Measurements from ENCODE around the gene OR11A1.
"Not testable (repeated sequence)": the region's sequence is repeated elsewhere in the genome, so short reads cannot be mapped to it uniquely, and the experiment has no call there.

OR11A1 gene

DNA sequence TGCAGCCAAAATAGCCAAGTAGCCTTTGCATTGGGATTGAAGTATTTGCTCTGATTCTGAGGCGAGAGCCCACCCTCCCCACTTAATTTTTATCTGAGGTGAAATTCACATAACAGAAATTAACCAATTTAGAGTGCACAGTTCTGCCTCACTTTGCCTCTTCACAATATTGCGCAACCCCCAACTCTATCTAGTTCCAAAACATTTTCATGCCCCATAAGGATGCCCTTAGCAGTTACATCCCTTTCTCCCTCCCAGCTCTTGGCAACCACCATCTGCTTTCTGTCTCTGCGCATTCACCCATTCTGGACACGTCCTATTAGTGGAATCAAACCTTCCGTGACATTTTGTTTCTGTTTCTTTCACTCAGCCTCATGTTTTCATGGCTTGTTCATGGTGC, 21.9 kb upstream of the OR11A1 start:
- DNase-seq (ENCODE audit: low spot score): no peak

DNA sequence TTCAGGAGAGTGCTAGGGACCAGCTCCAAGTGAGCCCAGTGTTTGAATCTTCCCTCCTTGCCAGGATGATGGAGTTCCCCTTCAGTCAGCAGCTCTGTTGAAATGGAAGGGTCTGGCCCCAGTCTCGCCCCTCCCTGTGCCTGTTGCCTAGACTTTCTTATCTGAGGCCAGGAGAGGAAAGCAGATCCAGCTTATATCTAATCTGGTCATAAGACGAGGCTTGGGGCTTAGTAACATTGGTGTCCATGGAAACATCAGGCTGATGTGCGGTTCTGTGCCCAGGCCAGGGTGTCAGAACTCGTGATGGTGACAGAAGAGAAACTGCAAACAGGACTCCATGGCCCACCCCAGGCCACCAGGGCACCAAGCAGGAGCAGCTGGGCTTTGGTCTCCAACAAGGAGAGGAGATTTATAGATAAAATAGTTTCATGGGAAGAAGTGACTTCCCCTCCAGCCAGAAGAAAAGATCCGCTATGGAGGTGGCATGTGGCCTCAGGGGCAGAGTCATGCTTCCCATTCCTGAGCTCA, 21.1 kb upstream of the OR11A1 start:
- no peak for DNase-seq (ENCODE audit: low spot score)

DNA sequence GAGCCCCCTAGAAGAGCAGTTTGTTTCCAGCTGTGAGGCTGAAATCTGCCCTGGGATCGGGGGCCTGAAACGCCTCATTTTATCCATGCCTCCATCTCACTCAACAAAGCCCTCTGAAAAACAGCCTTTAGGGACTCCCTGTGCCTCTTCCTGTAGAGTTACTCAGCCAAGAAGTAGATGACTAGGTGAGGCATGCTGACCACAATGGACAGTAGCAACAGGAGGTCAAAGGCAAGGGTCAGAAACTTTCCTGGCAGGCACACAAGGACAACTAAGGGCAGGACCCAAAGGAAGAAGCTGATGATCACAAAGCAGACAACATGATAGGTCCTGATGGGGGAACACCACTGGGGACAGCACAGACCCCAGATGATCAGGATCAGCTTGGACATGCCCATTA, 18.1 kb upstream of the OR11A1 start:
- no peak for DNase-seq (ENCODE audit: low spot score)

DNA sequence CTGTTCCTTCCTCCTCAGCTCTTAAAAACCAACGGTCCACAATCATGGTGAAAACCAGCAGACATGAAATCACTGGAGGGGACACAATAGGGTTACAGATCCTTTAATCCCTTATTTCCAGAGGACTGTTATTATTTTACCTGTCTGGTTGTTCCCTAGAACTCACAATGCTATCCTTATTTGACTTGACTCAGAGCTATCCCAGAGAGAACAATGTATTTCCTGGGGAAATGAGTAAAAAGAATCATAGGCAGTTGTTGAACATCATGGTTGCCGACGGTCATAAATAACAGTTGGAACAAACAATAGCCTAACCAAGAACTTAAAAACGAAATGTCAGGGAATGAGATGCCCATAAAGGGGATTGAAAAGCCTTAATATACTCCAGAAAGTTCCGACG, 9.4 kb upstream of the OR11A1 start:
- no peak for DNase-seq (ENCODE audit: low spot score)

DNA sequence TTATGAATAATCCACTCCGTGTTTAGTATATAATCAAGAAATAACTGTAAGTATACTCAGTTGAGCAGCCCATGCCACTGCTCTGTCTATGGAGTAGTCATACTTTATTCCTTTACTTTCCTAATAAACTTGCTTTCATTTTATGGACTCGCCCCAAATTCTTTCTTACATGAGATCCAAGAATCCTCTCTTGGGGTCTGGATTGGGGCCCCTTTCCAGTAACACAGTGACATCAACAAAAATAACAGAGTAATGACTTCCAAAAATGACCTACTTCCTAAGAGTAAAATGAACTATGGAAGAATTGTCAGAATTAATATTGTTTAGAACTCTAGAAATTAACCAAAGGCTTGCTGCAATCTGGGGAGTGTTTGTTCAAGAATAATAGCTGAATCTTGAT, 8.9 kb upstream of the OR11A1 start:
- no peak for DNase-seq (ENCODE audit: low spot score)

DNA sequence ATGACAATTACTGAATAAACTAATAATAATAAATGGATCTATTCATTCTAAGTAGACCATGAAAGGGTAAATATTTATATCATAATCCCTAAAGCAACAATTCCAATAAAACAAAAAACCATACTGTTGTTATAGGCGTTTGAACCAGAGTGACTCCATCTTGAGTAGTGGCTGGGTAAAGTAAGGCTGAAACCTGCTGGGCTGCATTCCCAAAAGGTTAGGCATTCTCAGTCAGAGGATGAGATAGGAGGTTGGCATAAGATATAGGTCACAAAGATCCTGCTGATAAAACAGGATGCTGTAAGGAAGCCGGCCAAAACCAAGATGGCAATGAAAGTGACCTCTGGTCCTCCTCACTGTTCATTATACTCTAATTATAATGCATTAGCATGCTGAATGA, 8.4 kb upstream of the OR11A1 start:
- DNase-seq (ENCODE audit: low spot score): no peak

DNA sequence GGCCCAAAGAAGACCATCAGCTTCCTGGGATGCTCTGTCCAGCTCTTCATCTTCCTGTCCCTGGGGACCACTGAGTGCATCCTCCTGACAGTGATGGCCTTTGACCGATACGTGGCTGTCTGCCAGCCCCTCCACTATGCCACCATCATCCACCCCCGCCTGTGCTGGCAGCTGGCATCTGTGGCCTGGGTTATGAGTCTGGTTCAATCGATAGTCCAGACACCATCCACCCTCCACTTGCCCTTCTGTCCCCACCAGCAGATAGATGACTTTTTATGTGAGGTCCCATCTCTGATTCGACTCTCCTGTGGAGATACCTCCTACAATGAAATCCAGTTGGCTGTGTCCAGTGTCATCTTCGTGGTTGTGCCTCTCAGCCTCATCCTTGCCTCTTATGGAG, 5.2 kb upstream of the OR11A1 start:
- DNase-seq (ENCODE audit: low spot score): no peak

DNA sequence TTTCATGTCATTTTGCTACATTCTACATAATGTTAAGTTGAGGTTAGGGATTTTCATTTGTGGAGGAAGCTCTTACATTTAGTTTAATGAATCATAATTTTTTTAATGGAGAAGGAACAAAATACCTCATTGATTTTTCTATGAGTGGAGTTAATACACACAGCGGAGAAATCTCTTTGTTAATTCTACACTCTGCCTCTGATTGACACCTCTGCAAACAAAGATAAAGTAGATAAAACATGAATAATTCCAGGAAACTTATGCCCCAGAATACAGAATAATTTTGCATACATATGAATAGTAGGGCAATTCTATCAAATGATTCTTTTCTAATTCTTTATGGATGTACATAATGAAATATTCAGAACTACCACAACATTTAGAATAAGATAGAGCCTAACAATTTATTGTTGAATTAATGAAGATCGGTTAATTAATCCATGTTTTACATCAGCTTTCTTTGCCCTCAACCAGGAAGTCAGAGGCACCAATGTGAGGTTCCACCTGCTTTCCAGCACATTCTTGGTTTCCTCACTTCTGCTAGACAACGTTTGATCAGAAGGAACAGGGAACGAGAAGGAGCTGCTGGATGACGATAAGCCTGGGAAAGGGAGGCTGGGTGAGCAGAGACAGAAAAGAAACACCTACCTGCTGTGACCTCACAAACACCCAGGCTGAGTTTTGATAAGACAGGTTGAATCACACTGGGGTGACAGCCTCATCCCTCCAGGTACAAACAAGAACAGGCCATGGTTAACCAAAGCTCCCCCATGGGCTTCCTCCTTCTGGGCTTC, 4.3 kb upstream of the OR11A1 start:
- no peak for DNase-seq (ENCODE audit: low spot score)

DNA sequence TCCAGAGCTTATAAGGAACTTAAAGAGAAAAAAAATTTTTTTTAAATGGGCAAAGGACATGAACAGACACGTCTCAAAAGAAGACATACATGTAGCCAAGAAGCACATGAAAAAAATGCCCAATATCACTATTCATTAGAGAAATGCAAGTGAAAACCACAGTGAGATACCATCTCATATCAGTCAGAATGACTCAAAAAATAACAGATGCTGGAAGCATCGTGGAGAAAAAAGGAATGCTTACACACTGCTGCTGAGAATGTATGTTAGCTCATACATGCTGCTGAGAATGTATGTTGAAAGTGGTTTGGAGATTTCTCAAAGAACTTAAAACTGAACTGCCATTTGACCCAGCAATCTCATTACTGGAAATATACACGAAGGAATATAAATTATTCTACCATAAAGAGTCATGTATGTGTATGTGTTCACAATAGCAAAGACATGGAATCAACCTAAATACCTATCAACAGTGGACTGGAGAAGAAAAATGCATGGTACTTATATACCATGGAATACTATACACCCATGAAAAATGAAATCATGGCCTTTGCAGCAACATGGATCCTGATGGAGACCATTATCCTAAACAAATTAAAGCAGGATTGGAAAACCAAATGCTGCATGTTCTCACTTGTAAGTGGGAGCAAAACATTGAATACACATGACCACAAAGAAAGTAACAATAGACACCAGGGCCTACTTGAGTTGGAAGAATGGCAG, 5.2 kb downstream of the OR11A1 start:
- DNase-seq (ENCODE audit: low spot score): no peak

DNA sequence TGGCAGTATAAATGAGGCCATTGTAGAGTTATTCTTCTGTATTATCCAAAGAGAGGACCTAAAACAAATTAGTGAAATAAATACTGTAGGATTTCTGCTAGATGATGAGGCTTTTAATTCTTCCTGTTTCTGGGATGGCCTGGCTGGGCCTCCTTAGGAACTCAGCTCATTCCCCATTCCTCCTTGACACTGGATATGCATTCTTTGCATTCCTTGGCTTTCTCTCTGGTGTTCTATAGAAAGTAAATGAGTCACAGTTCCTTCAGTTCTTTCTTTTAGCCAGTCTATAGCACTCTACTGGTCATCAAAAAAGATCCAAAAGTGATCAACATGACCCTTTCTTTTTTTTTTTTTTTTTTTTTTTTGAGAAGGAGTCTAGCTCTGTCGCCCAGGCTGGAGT, 9.2 kb downstream of the OR11A1 start:
- DNase-seq (ENCODE audit: low spot score): no peak

DNA sequence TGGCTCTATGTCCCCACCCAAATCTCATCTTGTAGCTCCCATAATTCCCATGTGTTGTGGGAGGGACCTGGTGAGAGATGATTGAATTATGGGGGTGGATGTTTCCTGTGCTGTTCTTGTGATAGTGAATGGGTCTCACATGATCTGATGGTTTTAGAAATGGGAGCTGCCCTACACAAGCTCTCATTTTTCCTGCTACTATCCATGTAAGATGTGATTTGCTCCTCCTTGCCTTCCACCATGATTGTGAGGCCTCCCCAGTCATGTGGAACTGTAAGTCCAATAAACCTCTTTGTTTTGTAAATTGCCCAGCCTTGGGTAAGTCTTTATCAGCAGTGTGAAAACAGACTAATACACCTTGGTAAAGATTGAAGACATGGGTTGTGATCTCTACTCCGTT, 12.8 kb downstream of the OR11A1 start:
- not testable (repeated sequence) for DNase-seq (ENCODE audit: low spot score)

DNA sequence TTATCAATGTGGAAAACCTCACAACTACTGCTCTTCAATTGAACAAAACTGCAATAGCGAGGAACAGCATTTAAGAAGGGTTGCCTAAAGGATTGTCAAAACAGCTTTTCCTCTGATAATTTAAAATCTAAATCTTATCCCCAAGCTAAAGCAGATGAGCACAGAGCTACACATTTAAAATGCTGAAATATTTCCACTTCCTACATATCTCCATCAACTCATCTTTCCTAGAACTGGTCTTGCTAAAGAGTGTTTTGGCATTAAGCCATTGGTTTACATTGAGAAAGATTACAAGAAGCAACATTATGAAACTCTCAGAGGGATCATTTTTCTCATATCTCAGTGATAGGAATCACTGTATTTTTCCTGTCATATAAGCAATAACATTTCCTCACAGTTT, 14.2 kb downstream of the OR11A1 start:
- no peak for DNase-seq (ENCODE audit: low spot score)

DNA sequence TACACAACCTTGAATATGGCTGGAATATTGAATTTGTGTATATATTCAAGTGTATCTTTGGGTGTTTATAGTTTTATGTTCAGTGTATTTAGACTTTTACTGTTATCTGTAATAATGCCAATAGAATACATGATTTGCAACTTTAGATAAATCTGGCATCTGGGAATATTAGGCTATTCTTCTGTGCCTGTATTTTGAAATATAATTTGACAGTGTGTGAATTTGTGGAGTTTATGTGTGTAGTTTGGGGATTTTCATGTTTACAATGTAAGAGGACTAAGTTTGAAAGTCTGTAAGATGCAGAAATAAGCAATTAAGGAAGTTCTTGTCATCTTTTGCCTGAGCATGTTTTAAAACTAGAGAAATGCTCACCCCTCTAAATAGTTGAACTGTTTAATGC, 17.9 kb downstream of the OR11A1 start, which contains the start of gene OR10C1:
Gene OR10C1, plus strand, starts transcription at position 301 of the 400 bp plus-strand sequence. CDS start 710 bp downstream, outside the sequence.
- DNase-seq (ENCODE audit: low spot score): no peak

DNA sequence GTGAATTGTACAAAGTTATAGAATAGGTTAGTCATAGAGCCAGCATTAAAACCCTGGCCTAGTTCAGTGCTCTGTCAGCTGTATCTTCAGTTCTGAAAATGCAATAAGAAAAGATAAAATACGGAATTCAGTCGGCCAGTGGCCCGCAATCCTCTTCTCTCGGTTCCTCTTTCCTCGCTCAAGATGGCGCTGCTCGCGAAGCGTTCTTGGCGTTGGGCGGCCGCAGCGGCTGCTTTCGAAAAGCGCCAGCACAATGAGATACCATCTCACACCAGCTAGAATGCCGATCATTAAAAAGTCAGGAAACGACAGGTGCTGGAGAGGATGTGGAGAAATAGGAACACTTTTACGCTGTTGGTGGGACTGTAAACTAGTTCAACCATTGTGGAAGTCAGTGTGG, 20.1 kb downstream of the OR11A1 start:
- not testable (repeated sequence) for DNase-seq (ENCODE audit: low spot score)

DNA sequence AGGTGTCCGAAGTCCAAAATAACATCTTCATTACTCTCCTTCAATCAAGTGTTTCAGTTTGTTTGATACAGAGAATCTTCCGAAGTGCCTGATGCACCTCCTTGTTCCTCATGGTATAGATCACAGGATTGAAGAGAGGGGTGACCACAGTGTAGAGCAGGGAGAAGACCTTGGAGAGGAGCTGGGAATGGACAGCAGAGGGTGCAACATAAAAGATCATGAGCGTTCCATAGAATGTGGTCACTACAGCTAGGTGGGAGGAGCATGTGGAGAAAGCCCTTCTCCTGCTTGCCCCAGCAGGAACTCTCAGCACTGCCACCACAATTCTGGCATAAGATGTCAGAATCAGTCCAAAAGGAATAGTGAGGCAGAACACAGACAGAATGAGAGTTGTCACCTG, 30.2 kb downstream of the OR11A1 start:
- no peak for DNase-seq (ENCODE audit: low spot score)

DNA sequence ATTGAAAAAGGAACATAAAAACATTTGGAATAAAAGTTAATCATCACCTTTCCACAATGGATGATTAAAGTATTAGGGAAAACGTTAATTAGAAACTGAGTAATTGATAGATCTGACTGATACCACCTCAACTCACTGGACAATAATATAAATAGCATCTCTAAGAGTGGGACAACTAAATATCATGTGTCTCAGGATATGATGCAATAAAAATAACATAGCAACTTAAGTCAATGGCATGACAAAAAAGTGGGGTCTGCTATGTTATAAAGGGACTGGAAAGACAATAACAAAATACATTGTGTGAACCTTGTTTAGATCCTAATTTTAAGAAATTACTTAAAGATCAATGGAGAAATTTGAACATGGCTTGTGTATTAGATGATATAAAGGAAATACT, 31.8 kb downstream of the OR11A1 start:
- DNase-seq (ENCODE audit: low spot score): no peak

DNA sequence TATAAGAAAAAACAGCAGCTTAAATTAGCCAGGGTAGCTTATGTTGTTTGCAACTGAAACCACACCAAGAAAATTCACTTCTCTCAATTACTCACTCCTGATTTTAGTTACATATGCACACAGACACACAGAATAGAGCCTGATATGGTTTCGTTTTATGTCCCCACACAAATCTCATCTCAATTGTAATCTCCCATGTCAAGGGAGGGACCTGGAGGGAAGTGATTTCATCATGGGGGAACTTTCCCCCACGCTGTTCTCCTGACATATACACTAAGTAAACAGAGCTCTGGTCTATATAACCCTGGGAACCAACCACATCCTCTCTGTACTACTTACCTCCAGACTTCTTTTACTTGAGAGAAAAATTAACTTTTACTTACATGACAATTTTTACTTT, 32.3 kb downstream of the OR11A1 start:
- DNase-seq (ENCODE audit: low spot score): no peak

DNA sequence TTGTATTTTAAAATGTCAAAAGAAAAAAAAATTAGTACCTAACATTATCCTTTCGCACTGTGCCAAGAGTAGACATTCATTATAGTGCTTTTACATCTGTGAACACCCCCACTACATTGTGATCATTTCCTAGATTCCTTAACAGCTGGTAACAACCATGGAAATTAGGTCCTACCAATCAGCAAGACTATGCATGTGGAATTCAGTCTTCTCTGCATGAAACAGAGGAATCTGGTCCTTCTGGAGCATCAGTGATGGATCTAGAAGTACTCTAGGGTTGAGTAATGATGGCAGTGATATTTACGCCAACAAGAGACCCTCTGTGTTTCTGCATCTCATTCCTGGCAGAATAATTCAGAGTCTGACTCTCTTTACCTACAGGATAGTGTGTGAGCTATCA, 32.7 kb downstream of the OR11A1 start:
- no peak for DNase-seq (ENCODE audit: low spot score)

DNA sequence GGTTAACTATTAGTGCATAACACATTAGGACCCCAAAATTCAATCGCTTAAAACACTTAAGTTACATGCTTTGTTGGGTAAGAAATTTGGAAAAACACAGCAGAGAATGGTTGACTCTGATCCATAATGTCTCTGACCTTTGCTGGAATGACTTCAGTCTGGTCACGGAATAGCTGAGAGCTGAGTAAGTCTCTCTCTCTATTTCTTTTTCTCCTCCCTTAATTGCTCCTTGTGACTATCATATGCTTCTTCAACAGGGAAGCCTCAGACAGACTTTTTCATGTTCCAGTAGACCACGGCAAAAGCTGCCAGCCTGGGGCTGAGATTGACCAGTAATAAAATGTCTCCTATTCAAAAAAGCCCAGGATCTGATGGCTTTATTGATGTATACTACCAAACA, 37.4 kb downstream of the OR11A1 start:
- no peak for DNase-seq (ENCODE audit: low spot score)

DNA sequence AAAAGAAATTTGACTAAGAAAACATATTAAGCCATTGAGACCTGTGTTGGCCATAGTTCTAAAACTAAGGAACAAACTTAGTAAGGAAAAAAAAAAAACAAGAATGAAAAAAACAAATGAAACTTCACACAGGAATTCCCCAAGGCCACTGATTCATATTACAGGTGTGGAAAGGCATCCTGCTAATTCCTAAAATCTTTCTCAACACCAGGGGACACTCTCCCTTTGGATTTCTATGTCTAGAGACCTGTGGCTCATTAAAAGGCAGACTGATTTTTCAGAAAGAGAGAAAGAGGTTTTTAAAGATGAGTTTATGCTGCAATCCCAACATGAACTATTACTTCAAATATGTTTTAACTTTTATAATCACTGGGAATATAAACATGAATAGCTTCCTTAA, 42.3 kb downstream of the OR11A1 start, which contains the start of gene OR12D1:
Gene OR12D1, plus strand, starts transcription at position 341 of the 400 bp plus-strand sequence.
- DNase-seq (ENCODE audit: low spot score): no peak

DNA sequence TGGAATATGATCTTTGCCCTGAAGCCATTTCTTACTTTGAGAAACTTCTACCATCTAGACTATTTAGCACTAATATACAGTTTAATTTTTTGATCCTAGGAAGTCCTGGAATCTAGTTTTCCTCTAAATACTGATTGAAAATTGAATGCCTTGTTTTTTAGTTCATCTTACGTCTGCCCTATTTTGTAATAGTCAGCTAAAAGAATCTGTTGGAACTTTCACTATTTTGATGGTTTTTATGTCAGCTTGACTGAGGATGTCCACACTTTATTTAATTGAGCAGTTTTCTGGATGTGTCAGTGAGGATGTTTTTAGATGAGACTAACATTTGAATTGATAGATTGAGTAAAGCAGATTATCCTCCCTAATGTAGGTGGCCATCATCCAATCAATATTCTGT, 53.1 kb downstream of the OR11A1 start:
- DNase-seq (ENCODE audit: low spot score): no peak

DNA sequence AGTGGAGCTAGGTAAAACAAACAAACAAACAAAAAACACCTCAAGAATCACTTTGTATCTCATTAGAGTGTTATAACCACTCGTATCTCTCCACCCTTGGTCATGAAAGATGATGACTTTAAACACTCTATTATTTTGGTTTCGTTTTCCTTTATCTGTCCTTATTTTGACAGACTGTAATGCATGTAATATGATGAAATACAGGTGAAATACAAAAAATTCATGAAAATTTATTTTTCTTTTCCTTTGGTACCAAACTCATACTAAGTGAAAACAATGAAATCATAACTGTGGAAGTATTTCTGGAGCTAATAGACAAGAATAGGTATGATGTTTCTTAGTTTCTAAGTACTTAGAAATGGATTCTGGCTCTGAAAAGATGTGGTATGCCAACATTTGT, 57.3 kb downstream of the OR11A1 start:
- no peak for DNase-seq (ENCODE audit: low spot score)

DNA sequence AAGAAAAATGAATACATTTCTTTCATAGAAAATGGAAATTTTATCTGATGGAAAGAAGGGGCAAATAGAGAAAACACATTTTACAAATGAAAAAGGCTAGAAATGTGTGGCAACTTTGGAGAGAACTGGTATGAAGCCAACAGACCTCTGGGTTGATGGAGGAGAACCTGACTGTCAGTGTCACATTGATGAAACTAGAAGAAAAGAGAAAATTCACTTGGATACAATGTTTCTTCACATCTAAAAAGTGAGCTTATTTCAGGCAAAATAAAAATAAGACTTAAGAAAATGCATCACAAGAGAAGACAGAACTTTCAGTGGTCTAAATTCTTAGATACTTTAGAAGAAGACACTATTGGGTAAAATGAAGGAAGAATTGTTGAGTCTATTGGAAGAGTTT, 61.5 kb downstream of the OR11A1 start, which contains the start of gene OR12D2:
Gene OR12D2, plus strand, starts transcription at position 301 of the 400 bp plus-strand sequence. CDS start 1,069 bp downstream, outside the sequence.
- DNase-seq (ENCODE audit: low spot score): no peak
